Measurements from ENCODE around the gene EHD1. TPM values are rescaled to one million over a fixed set of nuclear protein-coding genes. Genes with fewer than 3 reads are reported as not detected.

Gene EHD1
- total and polyA plus RNA-seq, 9 of the 15 experiments (the other 6 are each of a cell fraction or from before 2014, with no cell fraction given) = 0.46 to 65.0 (median 16.4) TPM

DNA sequence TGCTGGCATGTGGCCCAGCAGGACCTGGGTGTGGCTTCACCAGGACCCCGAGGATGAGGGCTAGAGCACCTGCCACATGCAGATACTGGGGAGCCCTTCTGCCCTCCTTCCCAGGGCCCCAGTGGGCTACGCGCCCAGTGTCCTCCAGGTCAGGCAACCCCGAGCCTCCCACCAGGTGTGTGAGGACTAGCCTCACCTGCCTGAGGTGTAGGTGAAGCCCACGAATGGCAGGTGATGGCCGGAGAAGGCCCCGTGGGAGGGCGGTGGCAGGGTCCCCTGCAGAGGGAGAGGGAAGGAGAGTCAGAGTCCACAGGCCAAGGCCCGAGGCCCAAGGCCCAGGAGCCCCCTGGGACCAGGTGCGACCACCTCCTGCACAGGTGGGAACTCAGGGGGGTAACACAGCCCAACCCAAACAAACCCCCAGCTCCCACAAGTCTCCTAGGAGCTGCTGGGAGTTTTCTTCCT lies 40.5 kb downstream of the EHD1 start:
- Histone ChIP-seq H3K9me1 (ENCODE audit: control insufficient read depth, insufficient read depth, low read length) (no peaks in the 10 kb centered on the region), H3K27ac (ENCODE audit: extremely low read depth, low read depth, low read length) (no peak overlapping the region), H2AFZ (ENCODE audit: low read depth, low read length) (no peak overlapping the region), H3K4me3 (no peak overlapping the region), H3K4me1 (replicated peaks in 1 of 2; ENCODE audit: control insufficient read depth in 2 of 2, insufficient read depth in 2 of 2, low read length in 2 of 2) (peaks cover 10 to 44% of the 10 kb centered on the region in 2 experiments), H3K9me3 (replicated peaks; ENCODE audit: control insufficient read depth, insufficient read depth, low read depth, low read length) (no peaks in the 10 kb centered on the region), H3K27me3 (ENCODE audit: control insufficient read depth in 2 of 2, insufficient read depth in 2 of 2, low read length in 2 of 2) (no peaks in the 10 kb centered on the region), H3K36me3 (ENCODE audit: control insufficient read depth, insufficient read depth, low read length) (peaks cover 52% of the 10 kb centered on the region; the same call in 2 of the 3 replicates), H3K79me2 (ENCODE audit: control insufficient read depth, insufficient read depth, low read length) (peaks cover 10% of the 10 kb centered on the region; the same call in 2 of the 3 replicates), H4K20me1 (replicated peaks; ENCODE audit: control insufficient read depth, insufficient read depth, low read length) (no peaks in the 10 kb centered on the region), H3K4me2 (ENCODE audit: insufficient read depth, low read length) (no peak overlapping the region), H3K9ac (ENCODE audit: insufficient read depth in 1 of 2, low read depth in 2 of 2, low read length in 2 of 2) (no peak overlapping the region)
- intact Hi-C loops (cut with micrococcal nuclease) (no loop called here), in situ Hi-C loops (cut with MboI) (no loop called here)
- TF ChIP-seq RBFOX2 (IDR thresholded peaks at IDR 0.05; ENCODE audit: low read depth, low read length) (peak; percentile 48), MYC (IDR thresholded peaks at IDR 0.05; ENCODE audit: low read depth, low read length) (no peak), MYC (CRISPR knock-in tag; IDR thresholded peaks at IDR 0.05; ENCODE audit: borderline replicate concordance, low read depth) (no peak), CCAR2 (IDR thresholded peaks at IDR 0.05; ENCODE audit: low read depth, low read length) (no peak)
- no peak for FAIRE-seq
- ChIA-PET CTCF (ENCODE audit: low intra/inter-chr PET ratio) (no interaction called here), POLR2A (no interaction called here)
- DNase-seq (ENCODE audit: extremely low read depth in 1 of 4, low spot score in 3 of 4) = no peak
- ATAC-seq = no peak
- no TSS peak for BruUV-seq (replicated peaks)
- 94% methylated on average over 9 of the region's 10 CpGs for WGBS (ENCODE audit: insufficient coverage, low coverage, missing lambda C conversion rate)

DNA sequence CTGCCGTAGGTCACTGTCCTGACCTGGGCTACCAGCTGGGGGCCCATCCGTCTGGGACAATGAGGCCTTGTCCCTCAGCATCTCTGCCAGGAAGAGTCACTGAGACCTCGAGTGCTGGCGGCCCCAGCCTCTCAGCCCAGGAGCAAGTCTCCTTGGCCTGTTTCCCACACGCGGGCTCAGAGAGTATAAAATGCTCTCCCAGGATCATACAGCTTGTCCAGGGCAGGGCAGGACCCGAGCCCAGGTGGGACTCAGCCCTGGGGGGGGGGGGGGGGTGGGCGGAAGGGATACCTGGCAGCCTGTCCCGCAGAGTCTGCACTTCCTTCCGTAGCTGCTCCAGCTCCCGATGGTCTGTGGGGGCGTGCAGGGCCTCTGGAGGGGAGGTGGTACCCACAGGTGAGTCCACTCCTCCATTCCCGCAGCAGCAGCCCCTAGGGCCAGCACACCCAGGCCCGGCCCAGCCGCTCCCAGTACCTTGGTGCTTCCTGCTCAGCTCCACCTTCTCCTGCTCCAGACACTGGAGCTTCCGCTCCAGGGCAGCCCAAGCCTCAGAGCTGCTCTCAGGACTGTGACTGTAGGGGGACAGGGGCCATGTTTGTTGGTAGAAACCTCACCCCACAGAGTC lies 41.9 kb downstream of the EHD1 start:
- no peak for TF ChIP-seq NFXL1 (CRISPR knock-in tag; IDR thresholded peaks at IDR 0.05)
- TF ChIP-seq, protein P1, sequence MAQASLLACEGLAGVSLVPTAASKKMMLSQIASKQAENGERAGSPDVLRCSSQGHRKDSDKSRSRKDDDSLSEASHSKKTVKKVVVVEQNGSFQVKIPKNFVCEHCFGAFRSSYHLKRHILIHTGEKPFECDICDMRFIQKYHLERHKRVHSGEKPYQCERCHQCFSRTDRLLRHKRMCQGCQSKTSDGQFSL (CRISPR knock-in tag; IDR thresholded peaks at IDR 0.05) = no peak
- TF ChIP-seq, protein P1 (tag; IDR thresholded peaks at IDR 0.05) = peak in 1 of 2 experiments; percentile 57; a peak in 1 of 4 replicates
- no peak for TF ChIP-seq HNRNPUL1 (IDR thresholded peaks at IDR 0.05; ENCODE audit: low read length)
- TF ChIP-seq RBM17 (IDR thresholded peaks at IDR 0.05; ENCODE audit: borderline replicate concordance, low read depth, low read length) = no peak
- no peak for TF ChIP-seq ZNF780A (CRISPR knock-in tag; IDR thresholded peaks at IDR 0.05)
- no peak for TF ChIP-seq TAF7 (tag; IDR thresholded peaks at IDR 0.05)
- TF ChIP-seq MIER1 (IDR thresholded peaks at IDR 0.05; ENCODE audit: low read depth) = no peak
- no peaks in the 10 kb centered on the region for H4K20me1 ChIP-seq (replicated peaks; ENCODE audit: control insufficient read depth, insufficient read depth, low read length)
- ChIA-PET POLR2A (interaction anchor here (0.5 kb wide), 1 partner anchor 42 kb away, joined by 5 read pairs; the partner anchor contains the start of gene EHD1), CTCF (ENCODE audit: low intra/inter-chr PET ratio) (interaction anchor here (0.6 kb wide), 1 partner anchor 177 kb away, joined by 3 read pairs; no protein-coding TSS in a partner anchor)
- ATAC-seq = no peak
- H3K4me3 ChIP-seq = no peak overlapping the region
- no peak overlapping the region; a peak in 1 of 4 replicates for H3K9ac ChIP-seq (ENCODE audit: insufficient read depth in 1 of 2, low read depth in 2 of 2, low read length in 2 of 2)
- H3K27ac ChIP-seq (ENCODE audit: extremely low read depth, low read depth, low read length) = no peak overlapping the region
- no peak overlapping the region for H2AFZ ChIP-seq (ENCODE audit: low read depth, low read length)
- no peaks in the 10 kb centered on the region for H3K27me3 ChIP-seq (ENCODE audit: control insufficient read depth in 2 of 2, insufficient read depth in 2 of 2, low read length in 2 of 2)
- H3K9me1 ChIP-seq (ENCODE audit: control insufficient read depth, insufficient read depth, low read length) = no peaks in the 10 kb centered on the region
- BruUV-seq (replicated peaks) = no TSS peak
- intact Hi-C loops (cut with micrococcal nuclease) (no loop called here), in situ Hi-C loops (cut with MboI) (no loop called here)
- H3K4me1 ChIP-seq (replicated peaks in 1 of 2; ENCODE audit: control insufficient read depth in 2 of 2, insufficient read depth in 2 of 2, low read length in 2 of 2) = peaks cover 0 to 36% of the 10 kb centered on the region in 2 experiments; a peak in 2 of 5 replicates
- H3K4me2 ChIP-seq (ENCODE audit: insufficient read depth, low read length) = no peak overlapping the region
- peaks cover 57% of the 10 kb centered on the region; the same call in 2 of the 3 replicates for H3K36me3 ChIP-seq (ENCODE audit: control insufficient read depth, insufficient read depth, low read length)
- H3K9me3 ChIP-seq (replicated peaks; ENCODE audit: control insufficient read depth, insufficient read depth, low read depth, low read length) = no peaks in the 10 kb centered on the region
- DNase-seq (ENCODE audit: extremely low read depth in 1 of 4, low spot score in 3 of 4) = no peak
- WGBS (ENCODE audit: insufficient coverage, low coverage, missing lambda C conversion rate) = 82% methylated on average over 12 of the region's 16 CpGs
- no peaks in the 10 kb centered on the region for H3K79me2 ChIP-seq (ENCODE audit: control insufficient read depth, insufficient read depth, low read length)
- FAIRE-seq = no peak

Data from K562 (cell line).